Astrocyte (in vitro differentiated cells and primary cell): Measurements from ENCODE around the gene PRSS50. TPM values are rescaled to one million over a fixed set of nuclear protein-coding genes. Genes with fewer than 3 reads are reported as not detected.
A peak's percentile ranks its signal among the peaks of the same experiment; 100 is the strongest.

Experiments
- DNase-seq: peaks from one replicate; pipeline ENCODE4 v3.0.0-alpha.2; 2010; ENCODE audit warnings: low read depth
- FAIRE-seq: peaks from 2 replicates; lab custom pipeline; 2011; peaks lifted over from hg19 to GRCh38; lab: Jason Lieb, UNC
- H2AFZ ChIP-seq: 2 replicates; pipeline ENCODE4 v1.6.0; 2012; ENCODE audit warnings: low read depth, low read length, inconsistent platforms
- H3K27ac ChIP-seq: 2 replicates; pipeline ENCODE4 v1.5.1; 2011; ENCODE audit warnings: low read depth, low read length, inconsistent platforms
- H3K27me3 ChIP-seq: 2 replicates; pipeline ENCODE4 v1.6.0; 2011; ENCODE audit warnings: low read length, inconsistent platforms; ENCODE audit not compliant: insufficient read depth
- H3K36me3 ChIP-seq: 2 replicates; pipeline ENCODE4 v1.5.1; 2011; ENCODE audit warnings: low read length, inconsistent platforms; ENCODE audit not compliant: insufficient read depth
- H3K4me1 ChIP-seq: 2 replicates; pipeline ENCODE4 v1.5.1; 2011; ENCODE audit warnings: low read length, inconsistent platforms; ENCODE audit not compliant: insufficient read depth
- H3K4me2 ChIP-seq: 2 replicates; pipeline ENCODE4 v1.6.0; 2012; ENCODE audit warnings: low read length, inconsistent platforms
- H3K4me3 ChIP-seq: 2 replicates; pipeline ENCODE4 v1.5.1; 2011; ENCODE audit warnings: low read depth, mild to moderate bottlenecking, low read length, inconsistent platforms; ENCODE audit not compliant: insufficient read depth
- H3K79me2 ChIP-seq: 2 replicates; pipeline ENCODE4 v1.6.0; 2012; ENCODE audit warnings: mild to moderate bottlenecking, low read length, inconsistent platforms; ENCODE audit not compliant: insufficient read depth
- H3K9ac ChIP-seq: 2 replicates; pipeline ENCODE4 v1.6.0; 2012; ENCODE audit warnings: mild to moderate bottlenecking, low read length, inconsistent platforms
- H3K9me3 ChIP-seq: 2 replicates; pipeline ENCODE4 v1.5.1; 2012; ENCODE audit warnings: low read depth, mild to moderate bottlenecking, low read length, inconsistent platforms; ENCODE audit not compliant: insufficient read depth
- H4K20me1 ChIP-seq: 2 replicates; pipeline ENCODE4 v1.6.0; 2012; ENCODE audit warnings: low read length, inconsistent platforms; ENCODE audit not compliant: insufficient read depth
- H3K27ac Mint-ChIP-seq: one replicate; pipeline ENCODE4 v1.8.0; 2021; ENCODE audit warnings: mild to moderate bottlenecking, mixed read lengths; ENCODE audit not compliant: unreplicated experiment
- H3K27me3 Mint-ChIP-seq: one replicate; pipeline ENCODE4 v1.8.0; 2021; ENCODE audit warnings: low read depth, mixed read lengths; ENCODE audit not compliant: unreplicated experiment
- H3K36me3 Mint-ChIP-seq: one replicate; pipeline ENCODE4 v1.8.0; 2021; ENCODE audit warnings: low read depth, mixed read lengths; ENCODE audit not compliant: unreplicated experiment
- H3K4me1 Mint-ChIP-seq: one replicate; pipeline ENCODE4 v1.8.0; 2021; ENCODE audit warnings: low read depth, mixed read lengths; ENCODE audit not compliant: unreplicated experiment
- H3K4me3 Mint-ChIP-seq: one replicate; pipeline ENCODE4 v1.8.0; 2021; ENCODE audit warnings: mild to moderate bottlenecking, moderate library complexity, mixed read lengths; ENCODE audit not compliant: unreplicated experiment
- H3K9me3 Mint-ChIP-seq: one replicate; pipeline ENCODE4 v1.8.0; 2021; ENCODE audit warnings: mild to moderate bottlenecking, mixed read lengths; ENCODE audit not compliant: unreplicated experiment
- EZH2 ChIP-seq: IDR thresholded peaks from 2 replicates; pipeline ENCODE4 v1.6.1; 2012; ENCODE audit warnings: mild to moderate bottlenecking, low read length, inconsistent platforms; ENCODE audit not compliant: insufficient read depth
- total RNA-seq: library from RNA; stranded (reverse); gene quantifications from 2 replicates; pipeline ENCODE4 v1.2.1, GENCODE V29; 2021
- TF ChIP-seq, protein P1 (sequence below): IDR thresholded peaks from 2 replicates; pipeline ENCODE4 v1.5.1; 2011; ENCODE audit warnings: low read depth, mild to moderate bottlenecking, inconsistent platforms, low read length, moderate library complexity; ENCODE audit not compliant: insufficient read depth

The PRSS50 gene
- total RNA-seq, 1 donor from 2014 or later: not detected

DNA sequence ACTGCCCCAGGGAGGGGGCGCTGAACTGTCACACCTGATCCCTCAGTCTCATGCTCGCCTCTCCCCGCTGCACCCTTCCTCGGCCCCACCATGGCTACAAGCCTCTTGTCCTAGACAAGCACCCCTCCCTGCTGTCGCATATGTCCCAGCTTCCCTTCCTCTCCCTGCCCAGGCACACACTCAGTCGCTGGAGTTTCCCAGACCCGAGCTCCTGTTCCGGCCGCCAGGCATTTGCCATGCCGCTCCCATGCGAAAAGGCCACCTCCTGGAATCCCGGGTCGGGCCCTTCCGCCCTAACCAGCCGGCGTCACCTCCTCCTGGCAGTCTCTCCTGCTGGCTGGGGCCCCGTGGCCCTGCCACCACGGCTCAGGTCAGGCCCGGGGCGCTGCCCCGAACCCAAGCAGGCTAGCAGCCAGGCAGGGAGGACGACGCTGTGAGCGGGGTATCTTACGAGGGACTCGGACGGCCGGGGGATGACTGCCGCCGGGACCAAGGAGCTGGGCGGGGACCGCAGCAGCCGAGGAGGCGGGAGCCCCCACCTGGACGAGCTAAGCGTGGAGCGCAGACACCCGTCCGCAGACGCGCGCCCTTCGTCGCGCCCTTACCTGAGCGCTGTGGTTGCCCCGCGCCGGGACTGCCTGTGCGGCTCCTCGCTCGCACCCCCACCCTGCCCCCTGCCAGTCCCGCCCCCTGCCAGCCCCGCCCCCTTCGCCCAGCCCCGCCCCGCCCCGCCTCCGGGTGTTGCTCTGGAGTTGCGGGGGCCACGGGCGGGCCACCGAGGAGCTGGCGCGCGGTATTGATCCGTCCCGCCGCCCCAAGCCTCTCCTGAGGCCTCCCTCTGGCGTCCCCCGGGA, 24.4 kb downstream of the PRSS50 start, which contains the start of gene ALS2CL:
Gene ALS2CL, minus strand, starts transcription at position 642 of the 854 bp plus-strand sequence. CDS start 4,239 bp downstream, outside the sequence.
- Histone ChIP-seq H3K4me1 (peaks cover 12% of the 10 kb centered on the region), H3K4me3 (peak within 1 kb of the TSS; percentile 65), H3K9me3 (no peaks in the 10 kb centered on the region), H4K20me1 (no peaks in the 10 kb centered on the region), H3K36me3 (no peaks in the 10 kb centered on the region), H3K79me2 (no peaks in the 10 kb centered on the region), H3K4me2 (peak within 1 kb of the TSS; percentile 99), H3K27ac (no peak within 1 kb of the TSS), H3K27me3 (no peaks in the 10 kb centered on the region), H3K9ac (peak within 1 kb of the TSS; percentile 72), H2AFZ (peak within 1 kb of the TSS; percentile 97)
- Mint-ChIP-seq H3K27ac (peak within 1 kb of the TSS; percentile 69), H3K9me3 (no peaks in the 10 kb centered on the region), H3K4me3 (peak within 1 kb of the TSS; percentile 89), H3K27me3 (peaks cover 4% of the 10 kb centered on the region), H3K36me3 (no peaks in the 10 kb centered on the region), H3K4me1 (peaks cover 8% of the 10 kb centered on the region)
- DNase-seq (no peak), FAIRE-seq (no peak)
- TF ChIP-seq EZH2: no peak
- TF ChIP-seq, protein P1, sequence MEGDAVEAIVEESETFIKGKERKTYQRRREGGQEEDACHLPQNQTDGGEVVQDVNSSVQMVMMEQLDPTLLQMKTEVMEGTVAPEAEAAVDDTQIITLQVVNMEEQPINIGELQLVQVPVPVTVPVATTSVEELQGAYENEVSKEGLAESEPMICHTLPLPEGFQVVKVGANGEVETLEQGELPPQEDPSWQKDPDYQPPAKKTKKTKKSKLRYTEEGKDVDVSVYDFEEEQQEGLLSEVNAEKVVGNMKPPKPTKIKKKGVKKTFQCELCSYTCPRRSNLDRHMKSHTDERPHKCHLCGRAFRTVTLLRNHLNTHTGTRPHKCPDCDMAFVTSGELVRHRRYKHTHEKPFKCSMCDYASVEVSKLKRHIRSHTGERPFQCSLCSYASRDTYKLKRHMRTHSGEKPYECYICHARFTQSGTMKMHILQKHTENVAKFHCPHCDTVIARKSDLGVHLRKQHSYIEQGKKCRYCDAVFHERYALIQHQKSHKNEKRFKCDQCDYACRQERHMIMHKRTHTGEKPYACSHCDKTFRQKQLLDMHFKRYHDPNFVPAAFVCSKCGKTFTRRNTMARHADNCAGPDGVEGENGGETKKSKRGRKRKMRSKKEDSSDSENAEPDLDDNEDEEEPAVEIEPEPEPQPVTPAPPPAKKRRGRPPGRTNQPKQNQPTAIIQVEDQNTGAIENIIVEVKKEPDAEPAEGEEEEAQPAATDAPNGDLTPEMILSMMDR: no peak

DNA sequence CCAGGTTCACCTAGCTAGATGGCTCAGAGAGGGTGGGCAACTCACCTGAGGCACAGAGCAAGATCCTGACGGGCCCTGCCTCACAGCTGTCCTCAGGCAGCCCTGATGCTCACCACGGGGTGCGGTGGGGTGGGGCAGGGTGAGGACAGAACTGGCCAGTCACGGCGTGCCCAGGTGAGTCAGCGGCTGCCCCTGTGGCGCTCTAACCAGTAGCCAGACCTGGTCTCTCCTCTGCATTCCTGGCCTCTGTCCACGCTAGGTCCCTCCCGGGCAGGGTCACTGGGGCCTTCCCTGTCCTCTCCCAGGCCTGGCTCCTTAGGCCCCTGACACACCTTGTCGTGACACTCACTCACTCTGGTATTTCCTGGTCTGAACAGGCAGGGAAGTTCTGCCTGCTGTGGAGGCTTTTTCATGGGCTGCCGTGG, 25.1 kb downstream of the PRSS50 start:
- peak overlapping the region; percentile 65 for H3K4me3 ChIP-seq
- no peaks in the 10 kb centered on the region for H3K36me3 ChIP-seq
- Mint-ChIP-seq H3K36me3 (peaks cover 2% of the 10 kb centered on the region), H3K27me3 (peaks cover 6% of the 10 kb centered on the region), H3K4me3 (peak overlapping the region; percentile 89), H3K27ac (peak overlapping the region; percentile 69), H3K9me3 (no peaks in the 10 kb centered on the region), H3K4me1 (peaks cover 8% of the 10 kb centered on the region)
- H3K9ac ChIP-seq: peak overlapping the region; percentile 72
- peak overlapping the region; percentile 97 for H2AFZ ChIP-seq
- H4K20me1 ChIP-seq: no peaks in the 10 kb centered on the region
- no peaks in the 10 kb centered on the region for H3K79me2 ChIP-seq
- FAIRE-seq (no peak), DNase-seq (peak; percentile 6)
- TF ChIP-seq EZH2: peak; percentile 9
- TF ChIP-seq, protein P1: no peak
- peak overlapping the region; percentile 99 for H3K4me2 ChIP-seq
- no peaks in the 10 kb centered on the region for H3K9me3 ChIP-seq
- H3K27ac ChIP-seq: no peak overlapping the region
- no peaks in the 10 kb centered on the region for H3K27me3 ChIP-seq
- peaks cover 12% of the 10 kb centered on the region for H3K4me1 ChIP-seq
